ENCODE results near the gene THNSL1. TPM values are rescaled to one million over a fixed set of nuclear protein-coding genes. Genes with fewer than 3 reads are reported as not detected.
A peak's percentile ranks its signal among the peaks of the same experiment; 100 is the strongest.

THNSL1 gene
- total RNA-seq, 1 experiment from 2014 or later, result 7.6 TPM

- no peak overlapping the region for H3K27ac Mint-ChIP-seq (ENCODE audit: low read depth, unreplicated experiment)
- intact Hi-C loops (cut with micrococcal nuclease), result no loop called here
Observed at GRCh38 chr10:25024528-25024927, 8.1 kb downstream of the THNSL1 start.

GRCh38 chr10:25026463-25026862, 10.1 kb downstream of the THNSL1 start:
- H3K4me3 Mint-ChIP-seq (ENCODE audit: unreplicated experiment), result no peak overlapping the region
- no peaks in the 10 kb centered on the region for H3K9me3 Mint-ChIP-seq (ENCODE audit: unreplicated experiment)
- CTCF ChIA-PET, result interaction anchor here (0.5 to 8.2 kb wide), 14 partner anchors 9 to 1251 kb away, joined by 3 to 217 read pairs (median 5); no protein-coding TSS in a partner anchor
- no TSS peak for BruUV-seq (replicated peaks)
- no peak overlapping the region for H3K27ac Mint-ChIP-seq (ENCODE audit: low read depth, unreplicated experiment)
- DNase-seq (ENCODE audit: unreplicated experiment), result peak; percentile 34
- H3K4me1 Mint-ChIP-seq (ENCODE audit: insufficient read depth, unreplicated experiment), result no peaks in the 10 kb centered on the region
- no peaks in the 10 kb centered on the region for H3K27me3 Mint-ChIP-seq (ENCODE audit: insufficient read depth, unreplicated experiment)
- POLR2A ChIA-PET, result interaction anchor here (0.6 to 5.1 kb wide), 3 partner anchors 40 to 201 kb away, joined by 4 to 19 read pairs (median 4); no protein-coding TSS in a partner anchor
- TF ChIP-seq CTCF (IDR thresholded peaks at IDR 0.05; ENCODE audit: unreplicated experiment), result peak; percentile 32
- H3K36me3 Mint-ChIP-seq (ENCODE audit: insufficient read depth, unreplicated experiment), result peaks cover 8% of the 10 kb centered on the region
- intact Hi-C loops (cut with micrococcal nuclease), result loop anchor here (1.0 kb wide), 2 partner anchors 55 to 201 kb away; no protein-coding TSS in a partner anchor

More at GRCh38 chr10:25024528-25024927, 8.1 kb downstream of the THNSL1 start:
- no peaks in the 10 kb centered on the region for H3K9me3 Mint-ChIP-seq (ENCODE audit: unreplicated experiment)
- no peaks in the 10 kb centered on the region for H3K4me1 Mint-ChIP-seq (ENCODE audit: insufficient read depth, unreplicated experiment)
- H3K4me3 Mint-ChIP-seq (ENCODE audit: unreplicated experiment), result no peak overlapping the region
- no peak for TF ChIP-seq CTCF (IDR thresholded peaks at IDR 0.05; ENCODE audit: unreplicated experiment)
- ChIA-PET CTCF (interaction anchor here (1.1 to 8.2 kb wide), 8 partner anchors 12 to 408 kb away, joined by 3 to 217 read pairs (median 7); no protein-coding TSS in a partner anchor), POLR2A (interaction anchor here (1.1 to 5.1 kb wide), 4 partner anchors 8 to 56 kb away, joined by 3 to 19 read pairs (median 6); partner anchors contain the start of genes ENKUR and THNSL1)
- DNase-seq (ENCODE audit: unreplicated experiment), result no peak
- no peaks in the 10 kb centered on the region for H3K27me3 Mint-ChIP-seq (ENCODE audit: insufficient read depth, unreplicated experiment)
- peaks cover 8% of the 10 kb centered on the region for H3K36me3 Mint-ChIP-seq (ENCODE audit: insufficient read depth, unreplicated experiment)
- BruUV-seq (replicated peaks), result TSS peak; percentile 26

GRCh38 chr10:25028711-25029110, 12.3 kb downstream of the THNSL1 start:
- Mint-ChIP-seq H3K4me3 (ENCODE audit: unreplicated experiment) (no peak overlapping the region), H3K27me3 (ENCODE audit: insufficient read depth, unreplicated experiment) (no peaks in the 10 kb centered on the region), H3K9me3 (ENCODE audit: unreplicated experiment) (no peaks in the 10 kb centered on the region), H3K27ac (ENCODE audit: low read depth, unreplicated experiment) (no peak overlapping the region), H3K36me3 (ENCODE audit: insufficient read depth, unreplicated experiment) (peaks cover 1% of the 10 kb centered on the region), H3K4me1 (ENCODE audit: insufficient read depth, unreplicated experiment) (no peaks in the 10 kb centered on the region)
- intact Hi-C loops (cut with micrococcal nuclease), result no loop called here
- BruUV-seq (replicated peaks), result no TSS peak
- ChIA-PET CTCF (interaction anchor here (0.6 to 8.2 kb wide), 4 partner anchors 11 to 128 kb away, joined by 3 to 217 read pairs (median 7); no protein-coding TSS in a partner anchor), POLR2A (interaction anchor here (5.1 kb wide), 1 partner anchor 52 kb away, joined by 19 read pairs; no protein-coding TSS in a partner anchor)
- DNase-seq (ENCODE audit: unreplicated experiment), result no peak
- TF ChIP-seq CTCF (IDR thresholded peaks at IDR 0.05; ENCODE audit: unreplicated experiment), result no peak

DNA sequence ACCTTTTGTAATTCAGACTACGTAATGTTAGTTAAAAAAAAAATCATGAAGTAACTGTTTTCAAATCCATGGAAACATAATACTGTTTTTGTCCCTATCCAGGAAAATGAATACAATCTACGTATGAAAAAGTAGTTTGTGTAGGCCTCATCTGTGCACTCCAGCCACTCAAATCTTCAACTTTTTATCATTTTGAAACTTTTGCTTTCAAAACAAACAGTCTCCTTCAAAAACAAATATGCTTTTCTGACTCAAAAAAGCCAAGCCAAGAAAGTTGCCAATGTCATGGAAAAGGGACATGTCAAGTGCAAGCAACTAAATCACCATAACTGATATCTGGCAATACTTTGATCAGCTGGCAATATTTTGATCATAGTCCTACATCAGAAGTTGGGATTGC, 13.1 kb downstream of the THNSL1 start:
- TF ChIP-seq CTCF (IDR thresholded peaks at IDR 0.05; ENCODE audit: unreplicated experiment), result no peak
- DNase-seq (ENCODE audit: unreplicated experiment), result no peak
- H3K36me3 Mint-ChIP-seq (ENCODE audit: insufficient read depth, unreplicated experiment), result no peaks in the 10 kb centered on the region
- H3K4me1 Mint-ChIP-seq (ENCODE audit: insufficient read depth, unreplicated experiment), result no peaks in the 10 kb centered on the region
- intact Hi-C loops (cut with micrococcal nuclease), result no loop called here
- ChIA-PET POLR2A (no interaction called here), CTCF (interaction anchor here (8.2 kb wide), 1 partner anchor 49 kb away, joined by 217 read pairs; no protein-coding TSS in a partner anchor)
- no peak overlapping the region for H3K27ac Mint-ChIP-seq (ENCODE audit: low read depth, unreplicated experiment)
- no peak overlapping the region for H3K4me3 Mint-ChIP-seq (ENCODE audit: unreplicated experiment)
- BruUV-seq (replicated peaks), result no TSS peak
- H3K9me3 Mint-ChIP-seq (ENCODE audit: unreplicated experiment), result no peaks in the 10 kb centered on the region
- no peaks in the 10 kb centered on the region for H3K27me3 Mint-ChIP-seq (ENCODE audit: insufficient read depth, unreplicated experiment)

Measured in MCF 10A (cell line).